Tibial artery (tissue), 4 donors: ENCODE data around the gene LAMB3.

Experiments
- DNase-seq, 2 donors: peaks; one replicate each; pipeline ENCODE4 v3.0.0-alpha.2; 2019
- H3K27ac ChIP-seq, 2 donors: fragments of 200-600 bp; sonication (generic) in 1 of 2; 1 replicate in 1 of 2; 2 replicates in 1 of 2; pipeline ENCODE4 v1.5.1; 2018 to 2019; ENCODE audit warnings: mild to moderate bottlenecking in 1 of 2
- H3K27me3 ChIP-seq, 2 donors: fragments of 200-600 bp; sonication (generic) in 1 of 2; one replicate each; pipeline versions ENCODE4 v1.5.1 to v1.6.0; 2016 to 2019
- H3K36me3 ChIP-seq, 3 donors: fragments of 200-600 bp; sonication (generic) in 2 of 3; one replicate each; pipeline ENCODE4 v1.5.1; 2016 to 2019; ENCODE audit warnings: mild to moderate bottlenecking in 2 of 3
- H3K4me1 ChIP-seq, 4 donors: fragments of 200-600 bp; sonication (generic) in 2 of 4; 1 replicate in 3 of 4; 2 replicates in 1 of 4; pipeline ENCODE4 v1.5.1; 2016 to 2019
- H3K4me3 ChIP-seq, 2 donors: fragments of 200-600 bp; sonication (generic) in 1 of 2; 1 replicate in 1 of 2; 2 replicates in 1 of 2; pipeline ENCODE4 v1.5.1; 2018 to 2019; ENCODE audit warnings: mild to moderate bottlenecking in 2 of 2
- H3K9me3 ChIP-seq, 3 donors: fragments of 200-600 bp; sonication (generic) in 1 of 3; one replicate each; pipeline ENCODE4 v1.5.1; 2016 to 2019
- intact Hi-C: fragments of 100-400 bp; cut with DNase I; formaldehyde crosslinking; loops from one replicate; pipeline ENCODE4 v1.15.0; 2023; ENCODE audit warnings: low total_unique reads
- TF ChIP-seq, protein P1 (sequence below), 2 experiments: fragments of 200-600 bp in 1 of 2; fragments of 450-650 bp in 1 of 2; IDR thresholded peaks; one replicate each; pipeline ENCODE4 v1.5.1; 2017 to 2019; ENCODE audit warnings: antibody characterized with exemption in 2 of 2, mild to moderate bottlenecking in 1 of 2, moderate library complexity in 1 of 2

LAMB3 gene

DNA sequence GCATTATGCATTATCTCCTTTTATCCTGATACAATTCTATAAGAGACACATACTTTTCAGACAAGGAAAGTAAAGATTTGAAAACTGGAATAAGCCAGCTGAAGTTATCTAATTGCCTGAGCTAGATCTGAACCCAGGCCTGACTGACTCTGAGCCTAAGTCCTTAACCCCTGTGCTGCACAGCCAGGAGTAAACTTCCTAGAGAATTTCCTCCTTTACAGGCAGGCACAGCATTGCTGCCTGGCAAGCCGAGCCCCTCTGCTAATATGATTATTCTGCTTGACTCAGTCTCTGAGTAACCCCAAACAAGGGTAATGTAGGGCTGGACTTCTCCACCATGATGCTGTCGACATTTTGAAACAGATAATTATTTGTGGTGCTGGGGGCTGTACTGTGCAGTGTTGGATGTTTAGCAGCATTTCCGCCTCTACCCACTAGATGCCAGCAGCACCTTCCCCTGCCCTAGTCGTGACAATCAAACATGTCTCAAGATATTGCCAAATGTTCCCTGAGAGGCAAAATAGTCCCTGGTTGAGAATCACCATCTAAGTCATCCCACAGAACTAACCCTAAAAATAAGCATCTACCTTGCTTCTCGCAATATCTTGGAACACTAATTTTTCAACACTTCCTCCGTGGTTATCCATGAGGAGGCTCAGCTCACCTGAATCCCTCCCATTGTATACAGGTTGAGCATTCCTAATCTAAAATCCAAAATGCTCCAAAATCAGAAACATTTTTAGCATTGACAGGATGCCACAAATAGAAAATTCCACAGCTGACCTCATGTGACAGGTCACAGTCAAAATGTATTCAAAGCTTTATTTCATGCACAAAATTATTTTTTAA lies 50.2 kb downstream of the LAMB3 start:
- no peak overlapping the region for H3K4me3 ChIP-seq
- no peaks in the 10 kb centered on the region for H3K4me1 ChIP-seq
- DNase-seq = no peak
- peaks cover 0 to 3% of the 10 kb centered on the region in 2 donors for H3K27me3 ChIP-seq
- TF ChIP-seq, protein P1, sequence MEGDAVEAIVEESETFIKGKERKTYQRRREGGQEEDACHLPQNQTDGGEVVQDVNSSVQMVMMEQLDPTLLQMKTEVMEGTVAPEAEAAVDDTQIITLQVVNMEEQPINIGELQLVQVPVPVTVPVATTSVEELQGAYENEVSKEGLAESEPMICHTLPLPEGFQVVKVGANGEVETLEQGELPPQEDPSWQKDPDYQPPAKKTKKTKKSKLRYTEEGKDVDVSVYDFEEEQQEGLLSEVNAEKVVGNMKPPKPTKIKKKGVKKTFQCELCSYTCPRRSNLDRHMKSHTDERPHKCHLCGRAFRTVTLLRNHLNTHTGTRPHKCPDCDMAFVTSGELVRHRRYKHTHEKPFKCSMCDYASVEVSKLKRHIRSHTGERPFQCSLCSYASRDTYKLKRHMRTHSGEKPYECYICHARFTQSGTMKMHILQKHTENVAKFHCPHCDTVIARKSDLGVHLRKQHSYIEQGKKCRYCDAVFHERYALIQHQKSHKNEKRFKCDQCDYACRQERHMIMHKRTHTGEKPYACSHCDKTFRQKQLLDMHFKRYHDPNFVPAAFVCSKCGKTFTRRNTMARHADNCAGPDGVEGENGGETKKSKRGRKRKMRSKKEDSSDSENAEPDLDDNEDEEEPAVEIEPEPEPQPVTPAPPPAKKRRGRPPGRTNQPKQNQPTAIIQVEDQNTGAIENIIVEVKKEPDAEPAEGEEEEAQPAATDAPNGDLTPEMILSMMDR (IDR thresholded peaks at IDR 0.05) = peak; percentile 47 to 55
- no peaks in the 10 kb centered on the region for H3K36me3 ChIP-seq
- intact Hi-C loops = no loop called here
- no peak overlapping the region for H3K27ac ChIP-seq
- H3K9me3 ChIP-seq = no peaks in the 10 kb centered on the region

DNA sequence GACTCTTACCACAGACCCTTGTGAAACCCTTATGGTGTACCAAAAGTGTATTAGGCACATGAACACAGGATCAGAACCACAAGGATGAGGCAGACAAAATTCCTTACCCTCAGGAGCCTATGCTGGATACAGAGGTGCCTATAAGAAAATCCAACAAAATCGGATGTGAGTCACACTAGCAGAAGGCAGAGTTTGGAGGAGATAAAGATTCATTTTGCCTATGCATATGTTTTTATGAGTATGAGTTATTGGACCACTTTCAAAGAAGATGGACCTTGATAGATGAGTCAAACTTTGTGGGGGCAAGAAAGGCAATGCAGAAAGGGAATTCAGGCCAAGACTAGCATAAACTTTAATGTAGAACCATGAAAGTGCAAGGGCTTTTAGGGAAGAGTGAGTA lies 51.7 kb downstream of the LAMB3 start:
- Histone ChIP-seq H3K4me3 (no peak overlapping the region), H3K4me1 (no peaks in the 10 kb centered on the region), H3K36me3 (no peaks in the 10 kb centered on the region), H3K9me3 (no peaks in the 10 kb centered on the region), H3K27ac (no peak overlapping the region), H3K27me3 (peaks cover 0 to 5% of the 10 kb centered on the region in 2 donors)
- DNase-seq = no peak
- intact Hi-C loops = no loop called here
- TF ChIP-seq, protein P1 (IDR thresholded peaks at IDR 0.05) = no peak

DNA sequence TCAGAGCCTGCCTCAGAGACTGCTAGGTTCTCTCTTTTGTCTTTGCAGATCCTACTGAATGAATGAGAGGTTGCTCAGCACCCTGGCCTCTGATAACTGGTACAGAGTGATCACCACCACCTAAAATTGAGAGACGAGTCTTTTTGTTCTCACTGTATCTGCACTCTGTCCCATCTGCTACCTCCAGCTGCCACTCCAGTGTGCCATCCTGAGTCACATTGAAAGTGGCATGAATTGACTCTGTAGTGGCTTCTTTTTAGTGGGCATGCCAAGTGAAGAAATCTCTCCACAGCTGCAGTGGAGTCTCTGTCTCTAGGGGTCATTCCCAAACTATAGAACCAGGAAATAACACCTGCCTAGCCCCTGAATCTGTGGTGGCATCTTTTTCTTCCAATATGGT lies 54.0 kb downstream of the LAMB3 start:
- Histone ChIP-seq H3K9me3 (no peaks in the 10 kb centered on the region), H3K36me3 (no peaks in the 10 kb centered on the region), H3K27ac (no peak overlapping the region), H3K27me3 (peaks cover 0 to 6% of the 10 kb centered on the region in 2 donors), H3K4me1 (no peaks in the 10 kb centered on the region), H3K4me3 (no peak overlapping the region)
- DNase-seq = no peak
- TF ChIP-seq, protein P1 (IDR thresholded peaks at IDR 0.05) = no peak
- intact Hi-C loops = no loop called here

DNA sequence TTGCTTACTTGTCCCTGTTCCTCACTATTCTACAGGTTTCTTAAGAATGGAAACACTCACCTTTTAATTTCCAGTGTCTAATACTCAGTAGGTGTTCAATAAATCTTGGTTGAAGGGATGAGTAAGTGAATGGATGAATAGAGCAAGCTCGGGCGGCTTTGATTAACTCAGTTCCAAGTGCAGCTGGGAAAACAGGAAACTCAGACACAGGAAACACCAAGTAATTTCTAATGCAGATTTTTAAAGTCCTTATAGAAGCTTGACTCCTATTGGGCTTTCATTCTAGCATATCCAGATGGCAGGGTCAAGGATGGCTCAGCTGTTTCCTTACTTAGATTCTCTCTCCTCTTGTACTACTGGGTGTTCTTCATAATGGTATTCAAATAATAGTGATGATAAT lies 54.7 kb downstream of the LAMB3 start:
- Histone ChIP-seq H3K27me3 (peaks cover 0 to 6% of the 10 kb centered on the region in 2 donors), H3K4me3 (no peak overlapping the region), H3K36me3 (no peaks in the 10 kb centered on the region), H3K9me3 (no peaks in the 10 kb centered on the region), H3K27ac (no peak overlapping the region), H3K4me1 (no peaks in the 10 kb centered on the region)
- intact Hi-C loops = no loop called here
- DNase-seq = no peak
- TF ChIP-seq, protein P1 (IDR thresholded peaks at IDR 0.05) = no peak

DNA sequence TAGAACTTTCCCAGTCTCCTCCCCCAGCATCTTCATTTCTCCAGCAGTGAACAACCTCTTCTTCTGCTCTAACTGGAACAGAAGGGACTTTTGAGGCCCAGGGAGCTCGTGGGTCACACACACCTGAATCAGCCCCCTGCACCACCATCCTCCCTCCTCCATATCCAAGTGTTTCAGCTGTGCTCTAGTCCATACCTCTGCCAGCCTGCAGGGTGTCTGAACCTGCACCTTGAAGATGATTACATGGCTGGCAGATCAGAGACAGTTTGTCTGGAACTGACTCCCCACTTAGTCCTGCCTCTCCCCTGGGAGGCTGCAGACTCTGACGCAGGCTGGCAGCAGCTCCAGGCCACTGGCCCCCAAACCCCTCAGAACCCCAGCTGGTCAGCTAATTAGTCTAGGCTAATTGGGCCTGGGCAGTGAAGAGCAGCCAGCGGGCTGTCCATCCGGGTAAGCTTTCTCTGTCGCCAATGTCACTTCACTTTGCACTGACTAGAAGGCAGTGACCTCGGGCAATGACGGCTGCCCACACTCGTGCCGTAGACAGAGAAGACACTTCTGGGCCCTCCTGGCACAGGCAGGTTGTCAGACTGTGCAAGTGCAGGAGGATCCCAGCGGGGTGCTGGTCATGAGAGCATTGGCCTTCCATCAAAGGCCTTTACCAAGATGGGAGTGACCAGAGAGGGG lies 56.5 kb downstream of the LAMB3 start:
- H3K4me3 ChIP-seq = no peak overlapping the region
- intact Hi-C loops = no loop called here
- H3K27ac ChIP-seq = no peak overlapping the region
- TF ChIP-seq, protein P1 (IDR thresholded peaks at IDR 0.05) = no peak
- no peaks in the 10 kb centered on the region for H3K36me3 ChIP-seq
- no peak for DNase-seq
- H3K4me1 ChIP-seq = no peaks in the 10 kb centered on the region
- H3K27me3 ChIP-seq = peaks cover 0 to 6% of the 10 kb centered on the region in 2 donors
- no peaks in the 10 kb centered on the region for H3K9me3 ChIP-seq
